GM18526 (cell line): ENCODE results near the gene C3orf20.

Experiments used
- POLR2A ChIP-seq: IDR thresholded peaks from 3 replicates; pipeline ENCODE4 v1.6.1; 2011; ENCODE audit not compliant: insufficient read length; ENCODE audit errors: extremely low read depth

Gene C3orf20

GRCh38 chr3:14674841-14675240, at the start of gene C3orf20:
Gene C3orf20, plus strand, starts transcription at chr3:14675141. Its CDS starts 7,573 bp downstream, at chr3:14682714.
- TF ChIP-seq POLR2A: no peak

GRCh38 chr3:14625443-14625842, 49.5 kb upstream of the C3orf20 start:
- TF ChIP-seq POLR2A: no peak

- TF ChIP-seq POLR2A: no peak
These were observed 47.1 kb upstream of the C3orf20 start for GRCh38 chr3:14627815-14628214.

GRCh38 chr3:14628406-14628805, 46.5 kb upstream of the C3orf20 start:
- no peak for TF ChIP-seq POLR2A

DNA sequence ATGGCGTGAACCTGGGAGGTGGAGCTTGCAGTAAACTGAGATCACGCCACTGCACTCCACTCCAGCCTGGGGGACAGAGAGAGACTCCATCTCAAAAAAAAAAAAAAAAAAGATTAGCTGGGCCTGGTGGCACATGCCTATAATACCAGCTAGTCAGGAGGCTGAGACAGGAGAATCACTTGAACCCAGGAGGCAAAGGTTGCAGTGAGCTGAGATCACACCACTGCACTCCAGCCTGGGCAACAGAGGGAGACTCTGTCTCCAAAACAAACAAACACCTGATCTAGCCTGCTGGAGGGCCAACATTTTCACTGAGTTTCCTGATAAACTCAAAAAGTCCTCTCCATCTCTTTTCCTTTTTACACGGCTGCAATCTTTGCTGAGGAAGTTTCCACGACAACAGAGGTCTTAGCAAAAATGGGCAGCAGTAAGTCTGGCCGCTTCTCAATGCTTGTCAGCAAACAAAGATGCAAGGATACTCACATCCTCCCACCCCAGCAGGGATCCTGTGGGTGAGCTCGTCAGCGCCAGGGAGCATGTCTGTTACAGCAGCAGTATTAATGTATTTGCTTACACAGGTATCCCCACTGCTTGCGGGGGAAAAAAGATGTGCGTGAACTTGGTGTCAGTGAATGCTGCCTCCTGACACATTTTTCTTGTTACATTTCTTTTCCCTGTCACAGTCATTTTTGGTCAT, 44.4 kb upstream of the C3orf20 start:
- TF ChIP-seq POLR2A: no peak

GRCh38 chr3:14631101-14631497, 43.8 kb upstream of the C3orf20 start:
- no peak for TF ChIP-seq POLR2A

DNA sequence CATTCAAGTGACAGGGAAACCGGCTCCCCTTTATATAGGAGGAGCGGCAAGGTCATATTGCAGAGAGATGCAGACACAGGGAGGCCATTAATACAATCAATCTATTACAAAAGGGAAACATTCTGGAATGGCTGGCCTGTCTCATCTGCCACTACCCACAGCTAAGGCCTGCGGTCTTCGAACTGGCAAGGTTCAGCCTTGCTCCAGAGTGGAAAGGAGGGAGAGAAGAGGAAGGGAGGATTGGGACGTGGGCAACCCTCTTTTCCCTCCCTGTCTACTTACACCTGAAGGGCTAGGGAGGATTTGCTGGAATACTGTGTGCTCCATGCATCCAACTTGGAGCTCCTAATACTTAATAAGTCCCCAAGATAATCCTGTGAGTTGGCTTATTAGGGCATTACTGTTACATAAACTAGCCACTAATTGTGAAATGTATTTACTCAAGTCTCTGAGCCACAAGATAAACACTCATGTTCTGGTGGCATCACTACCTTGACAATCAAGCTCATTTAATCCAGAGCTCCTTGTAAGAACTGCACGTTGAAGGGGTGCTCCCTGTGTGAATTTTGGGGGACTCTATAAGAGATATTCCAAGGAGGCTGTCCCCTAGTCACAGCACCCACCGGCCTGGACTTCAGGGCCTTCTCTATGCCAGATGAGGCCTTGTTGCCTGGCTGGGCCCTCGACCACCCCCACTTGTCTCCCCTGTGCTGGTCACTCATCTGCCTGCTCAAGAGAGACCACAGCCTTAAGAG, 43.1 kb upstream of the C3orf20 start:
- TF ChIP-seq POLR2A: no peak

DNA sequence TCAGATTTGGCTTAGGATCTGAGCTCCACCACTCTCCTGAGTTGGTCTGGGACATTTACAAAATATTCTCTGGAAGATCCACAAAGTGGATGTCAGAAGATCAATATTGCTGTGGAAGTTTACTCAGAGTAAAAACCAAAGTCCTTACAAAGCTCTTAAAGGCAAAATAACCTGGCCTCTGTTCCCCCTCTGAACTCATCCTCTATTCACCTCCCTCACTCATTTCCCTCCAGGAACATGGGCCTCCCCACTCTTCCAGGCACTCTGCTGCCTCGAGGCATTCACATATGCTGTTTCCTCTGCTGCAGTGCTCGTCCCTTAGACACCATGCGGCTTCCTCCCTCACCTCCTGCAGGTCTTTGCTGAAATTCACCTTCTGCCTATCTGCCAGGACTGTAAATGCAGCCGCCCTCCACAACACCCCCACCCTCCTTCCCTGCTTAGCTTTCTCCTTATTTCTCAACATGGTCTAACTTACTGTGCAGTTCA, 42.5 kb upstream of the C3orf20 start:
- no peak for TF ChIP-seq POLR2A

DNA sequence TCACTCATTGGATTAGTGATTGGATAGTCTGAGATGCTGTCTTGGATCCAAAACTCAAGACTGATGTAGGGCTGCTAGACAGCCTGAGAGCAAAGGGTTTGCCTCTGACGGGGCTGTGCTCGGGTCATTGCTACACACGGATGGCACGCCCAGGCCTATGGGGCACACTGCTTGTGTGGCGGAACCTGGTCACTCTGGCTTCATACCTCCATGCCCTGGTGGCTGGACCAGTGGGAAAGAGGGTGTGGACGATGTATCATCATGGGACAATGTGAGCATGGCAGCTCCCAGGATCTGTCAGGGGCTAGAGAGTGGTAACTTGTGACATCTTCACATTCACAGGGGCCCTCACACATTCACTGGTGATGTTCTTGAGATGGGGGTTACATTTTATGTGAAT, 41.5 kb upstream of the C3orf20 start:
- TF ChIP-seq POLR2A: no peak

GRCh38 chr3:14633819-14634424, 41.0 kb upstream of the C3orf20 start:
- no peak for TF ChIP-seq POLR2A

GRCh38 chr3:14634763-14635400, 40.1 kb upstream of the C3orf20 start:
- TF ChIP-seq POLR2A: no peak

- no peak for TF ChIP-seq POLR2A
These were observed 38.3 kb upstream of the C3orf20 start for GRCh38 chr3:14636496-14637087.

DNA sequence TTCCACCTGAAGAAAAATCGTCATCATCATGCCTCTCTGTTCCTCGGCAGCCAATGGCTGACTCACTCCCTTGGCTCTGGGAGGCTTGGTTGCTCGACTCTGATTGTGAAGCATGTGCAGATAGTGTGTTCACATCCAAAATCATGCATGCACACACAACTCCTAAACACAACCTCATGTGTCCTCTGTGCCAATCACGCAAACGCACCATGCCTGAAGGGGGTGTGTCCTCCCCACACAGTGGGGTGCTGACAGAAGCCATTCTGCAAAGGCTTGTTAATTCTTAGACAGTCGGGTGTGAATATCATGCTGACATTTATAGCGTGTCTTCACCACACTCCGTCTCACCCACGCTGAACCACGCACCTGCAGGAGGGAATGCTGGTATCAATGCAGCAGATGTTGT, 34.8 kb upstream of the C3orf20 start:
- TF ChIP-seq POLR2A: no peak

- TF ChIP-seq POLR2A: no peak
These were observed 34.2 kb upstream of the C3orf20 start for GRCh38 chr3:14640734-14641133.

GRCh38 chr3:14641346-14641745, 33.6 kb upstream of the C3orf20 start:
- TF ChIP-seq POLR2A: no peak
